ENCODE measurements around the gene DNMBP. TPM values are rescaled to one million over a fixed set of nuclear protein-coding genes. Genes with fewer than 3 reads are reported as not detected.

Gene DNMBP
- total and polyA plus RNA-seq, 2 donors (not counting 3 experiments of a cell fraction or from before 2014, with no cell fraction given): 32.0 to 53.4 TPM

DNA sequence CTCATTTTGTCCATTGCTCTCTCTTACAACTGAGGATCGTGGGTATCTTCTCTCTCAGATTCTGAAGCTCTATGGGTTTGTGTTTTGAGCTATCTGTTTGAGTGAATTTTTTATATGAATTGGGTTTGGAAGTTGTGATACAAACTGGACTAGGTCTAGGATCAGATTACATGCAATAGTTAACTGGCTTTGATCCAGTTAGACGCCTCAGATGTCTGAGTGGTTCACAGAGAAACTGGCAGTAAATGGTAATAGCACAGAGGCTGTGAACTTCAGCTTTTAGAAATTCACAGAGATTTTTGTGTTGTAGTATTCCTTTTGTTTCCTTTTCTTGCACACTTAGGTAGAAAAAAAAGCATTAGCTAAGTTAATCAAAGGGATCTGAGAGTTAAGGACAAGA, 12.7 kb upstream of the DNMBP start:
- peak; percentile 21 for FAIRE-seq
- TF ChIP-seq EZH2 (IDR thresholded peaks at IDR 0.05; ENCODE audit: borderline replicate concordance, low read depth, low read length, severe bottlenecking) (no peak), FOS (IDR thresholded peaks at IDR 0.05; ENCODE audit: borderline replicate concordance, insufficient read depth, low read length) (no peak), MYC (IDR thresholded peaks at IDR 0.05; ENCODE audit: low read depth, low read length) (no peak), GATA2 (IDR thresholded peaks at IDR 0.05; ENCODE audit: insufficient read depth, insufficient read length, low read depth, low read length) (no peak), POLR2A (IDR thresholded peaks at IDR 0.05; ENCODE audit: low read depth, low read length) (no peak), JUN (IDR thresholded peaks at IDR 0.05; ENCODE audit: borderline replicate concordance, insufficient read depth, insufficient read length, low read depth) (no peak), POLR2AphosphoS5 (IDR thresholded peaks at IDR 0.05; ENCODE audit: insufficient read depth, low read depth, low read length) (no peak)
- TF ChIP-seq, protein P1, sequence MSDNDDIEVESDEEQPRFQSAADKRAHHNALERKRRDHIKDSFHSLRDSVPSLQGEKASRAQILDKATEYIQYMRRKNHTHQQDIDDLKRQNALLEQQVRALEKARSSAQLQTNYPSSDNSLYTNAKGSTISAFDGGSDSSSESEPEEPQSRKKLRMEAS (IDR thresholded peaks at IDR 0.05; ENCODE audit: insufficient read depth, insufficient read length): no peak
- TF ChIP-seq, protein P2, sequence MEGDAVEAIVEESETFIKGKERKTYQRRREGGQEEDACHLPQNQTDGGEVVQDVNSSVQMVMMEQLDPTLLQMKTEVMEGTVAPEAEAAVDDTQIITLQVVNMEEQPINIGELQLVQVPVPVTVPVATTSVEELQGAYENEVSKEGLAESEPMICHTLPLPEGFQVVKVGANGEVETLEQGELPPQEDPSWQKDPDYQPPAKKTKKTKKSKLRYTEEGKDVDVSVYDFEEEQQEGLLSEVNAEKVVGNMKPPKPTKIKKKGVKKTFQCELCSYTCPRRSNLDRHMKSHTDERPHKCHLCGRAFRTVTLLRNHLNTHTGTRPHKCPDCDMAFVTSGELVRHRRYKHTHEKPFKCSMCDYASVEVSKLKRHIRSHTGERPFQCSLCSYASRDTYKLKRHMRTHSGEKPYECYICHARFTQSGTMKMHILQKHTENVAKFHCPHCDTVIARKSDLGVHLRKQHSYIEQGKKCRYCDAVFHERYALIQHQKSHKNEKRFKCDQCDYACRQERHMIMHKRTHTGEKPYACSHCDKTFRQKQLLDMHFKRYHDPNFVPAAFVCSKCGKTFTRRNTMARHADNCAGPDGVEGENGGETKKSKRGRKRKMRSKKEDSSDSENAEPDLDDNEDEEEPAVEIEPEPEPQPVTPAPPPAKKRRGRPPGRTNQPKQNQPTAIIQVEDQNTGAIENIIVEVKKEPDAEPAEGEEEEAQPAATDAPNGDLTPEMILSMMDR (IDR thresholded peaks at IDR 0.05; ENCODE audit: extremely low read depth in 1 of 2, insufficient read depth in 1 of 2, low read depth in 1 of 2, low read length in 2 of 2): no peak
- Histone ChIP-seq H3K27ac (ENCODE audit: insufficient read depth, low read depth, low read length) (no peak overlapping the region), H3K9me3 (replicated peaks; ENCODE audit: control insufficient read depth, insufficient read depth, low read length) (no peaks in the 10 kb centered on the region), H3K36me3 (ENCODE audit: control insufficient read depth in 2 of 2, extremely low read depth in 1 of 2, insufficient read depth in 2 of 2, low read length in 2 of 2) (no peaks in the 10 kb centered on the region), H3K27me3 (ENCODE audit: control insufficient read depth in 2 of 2, insufficient read depth in 2 of 2, low read length in 2 of 2) (peaks cover 0 to 2% of the 10 kb centered on the region in 2 experiments), H4K20me1 (replicated peaks; ENCODE audit: control insufficient read depth, extremely low read depth, insufficient read depth, low read length) (no peaks in the 10 kb centered on the region), H3K9me1 (replicated peaks; ENCODE audit: control insufficient read depth, extremely low read depth, insufficient read depth, low read length) (no peaks in the 10 kb centered on the region), H3K9ac (replicated peaks; ENCODE audit: extremely low read depth, insufficient read depth, low read length) (no peak overlapping the region), H3K4me3 (replicated peaks in 1 of 3; ENCODE audit: insufficient read depth in 1 of 3, low read depth in 1 of 3, low read length in 3 of 3) (no peak overlapping the region), H3K4me2 (ENCODE audit: insufficient read depth, low read length) (no peak overlapping the region), H3K79me2 (ENCODE audit: control insufficient read depth, insufficient read depth, low read length) (no peaks in the 10 kb centered on the region), H3K4me1 (ENCODE audit: control insufficient read depth, extremely low read depth, insufficient read depth, low read length) (no peaks in the 10 kb centered on the region), H2AFZ (ENCODE audit: low read depth, low read length) (no peak overlapping the region)
- DNase-seq (ENCODE audit: low read depth, low spot score): no peak
- ChIA-PET POLR2A (no interaction called here), CTCF (interaction anchor here (1.5 to 2.9 kb wide), 4 partner anchors 13 to 176 kb away, joined by 3 to 21 read pairs (median 8); partner anchors contain the start of gene DNMBP)
- intact Hi-C loops (cut with micrococcal nuclease) (no loop called here), dilution Hi-C loops (cut with MboI; ENCODE audit: extremely low pct_ligation_motif_present, low sequenced_read_pairs) (no loop called here)
- no TSS peak for BruUV-seq (replicated peaks)

All from endothelial cell of umbilical vein (primary cell).